ENCODE results near the gene KRTAP3-1.
"Not testable (repeated sequence)": the region's sequence is repeated elsewhere in the genome, so short reads cannot be mapped to it uniquely, and the experiment has no call there.

KRTAP3-1 gene

GRCh38 chr17:41001795-41002194, 7.1 kb downstream of the KRTAP3-1 start:
- H3K4me3 ChIP-seq (ENCODE audit: low read depth, low read length) = no peak overlapping the region
- DNase-seq (ENCODE audit: low read depth) = no peak
- TF ChIP-seq CTCF (conservative IDR thresholded peaks at IDR 0.05; ENCODE audit: low read depth, low read length) = no peak

- not testable (repeated sequence) for DNase-seq (ENCODE audit: low read depth); H3K4me3 ChIP-seq (ENCODE audit: low read depth, low read length)
Measured at GRCh38 chr17:40999563-40999962, 9.4 kb downstream of the KRTAP3-1 start, which contains the start of gene KRTAP3-2. Gene KRTAP3-2 (minus strand): TSS chr17:40999906. CDS start chr17:40999853, 53 bp downstream.

GRCh38 chr17:40997361-40997760, 11.6 kb downstream of the KRTAP3-1 start:
- H3K4me3 ChIP-seq (ENCODE audit: low read depth, low read length) = no peak overlapping the region
- DNase-seq (ENCODE audit: low read depth) = no peak
- TF ChIP-seq CTCF (conservative IDR thresholded peaks at IDR 0.05; ENCODE audit: low read depth, low read length) = no peak

GRCh38 chr17:40996829-40997228, 12.1 kb downstream of the KRTAP3-1 start:
- TF ChIP-seq CTCF (conservative IDR thresholded peaks at IDR 0.05; ENCODE audit: low read depth, low read length) = no peak
- H3K4me3 ChIP-seq (ENCODE audit: low read depth, low read length) = no peak overlapping the region
- DNase-seq (ENCODE audit: low read depth) = no peak

- no peak for DNase-seq (ENCODE audit: low read depth)
- no peak overlapping the region for H3K4me3 ChIP-seq (ENCODE audit: low read depth, low read length)
- TF ChIP-seq CTCF (conservative IDR thresholded peaks at IDR 0.05; ENCODE audit: low read depth, low read length) = no peak
Measured at GRCh38 chr17:40995116-40995515, 13.8 kb downstream of the KRTAP3-1 start.

- no peak for DNase-seq (ENCODE audit: low read depth)
- no peak for TF ChIP-seq CTCF (conservative IDR thresholded peaks at IDR 0.05; ENCODE audit: low read depth, low read length)
- H3K4me3 ChIP-seq (ENCODE audit: low read depth, low read length) = no peak within 1 kb of the TSS
Measured at GRCh38 chr17:40993839-40994238, 15.1 kb downstream of the KRTAP3-1 start, which contains the start of gene KRTAP3-3. Gene KRTAP3-3 (minus strand): TSS chr17:40994164. CDS start chr17:40994097, 67 bp downstream.

GRCh38 chr17:40993084-40993483, 15.8 kb downstream of the KRTAP3-1 start:
- no peak for DNase-seq (ENCODE audit: low read depth)
- TF ChIP-seq CTCF (conservative IDR thresholded peaks at IDR 0.05; ENCODE audit: low read depth, low read length) = no peak
- no peak overlapping the region for H3K4me3 ChIP-seq (ENCODE audit: low read depth, low read length)

Measured in choroid plexus epithelial cell (primary cell).